ENCODE results near the gene EXD3. TPM values are rescaled to one million over a fixed set of nuclear protein-coding genes. Genes with fewer than 3 reads are reported as not detected.

Gene EXD3
- total RNA-seq, 1 donor: 28.3 TPM

- no peak for DNase-seq (ENCODE audit: low read depth in 2 of 3, low spot score in 2 of 3)
Measured at GRCh38 chr9:137368431-137369035, 54.4 kb downstream of the EXD3 start.

GRCh38 chr9:137367506-137368430, 55.2 kb downstream of the EXD3 start:
- no peak for DNase-seq (ENCODE audit: low read depth in 2 of 3, low spot score in 2 of 3)

DNA sequence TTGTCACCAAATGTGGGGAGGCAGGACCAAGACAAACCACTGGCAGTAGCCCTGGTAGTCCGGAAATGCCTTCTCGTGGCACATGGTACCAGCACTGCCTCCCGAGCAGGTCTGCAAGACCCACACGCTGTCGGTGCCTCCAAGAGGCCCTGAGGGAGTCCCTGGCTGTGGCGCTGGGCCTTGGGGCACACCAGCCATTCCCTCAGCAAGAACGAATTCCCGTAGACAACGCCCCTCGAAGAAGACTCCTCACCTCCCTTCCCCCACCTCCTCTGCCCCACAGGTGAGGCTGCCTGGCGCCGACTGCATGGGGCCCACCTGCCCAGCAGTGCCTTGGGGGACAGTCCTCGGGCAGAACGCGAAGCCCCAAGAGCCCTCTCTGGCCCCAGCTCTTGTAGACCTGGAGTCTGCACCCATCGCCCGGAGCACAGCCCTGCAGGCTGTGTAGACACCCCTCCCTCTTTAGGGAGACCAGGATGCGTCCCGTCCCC, 56.0 kb downstream of the EXD3 start:
- no peak for DNase-seq (ENCODE audit: low read depth in 2 of 3, low spot score in 2 of 3)

GRCh38 chr9:137366445-137366810, 56.5 kb downstream of the EXD3 start:
- DNase-seq (ENCODE audit: low read depth in 2 of 3, low spot score in 2 of 3): no peak

DNA sequence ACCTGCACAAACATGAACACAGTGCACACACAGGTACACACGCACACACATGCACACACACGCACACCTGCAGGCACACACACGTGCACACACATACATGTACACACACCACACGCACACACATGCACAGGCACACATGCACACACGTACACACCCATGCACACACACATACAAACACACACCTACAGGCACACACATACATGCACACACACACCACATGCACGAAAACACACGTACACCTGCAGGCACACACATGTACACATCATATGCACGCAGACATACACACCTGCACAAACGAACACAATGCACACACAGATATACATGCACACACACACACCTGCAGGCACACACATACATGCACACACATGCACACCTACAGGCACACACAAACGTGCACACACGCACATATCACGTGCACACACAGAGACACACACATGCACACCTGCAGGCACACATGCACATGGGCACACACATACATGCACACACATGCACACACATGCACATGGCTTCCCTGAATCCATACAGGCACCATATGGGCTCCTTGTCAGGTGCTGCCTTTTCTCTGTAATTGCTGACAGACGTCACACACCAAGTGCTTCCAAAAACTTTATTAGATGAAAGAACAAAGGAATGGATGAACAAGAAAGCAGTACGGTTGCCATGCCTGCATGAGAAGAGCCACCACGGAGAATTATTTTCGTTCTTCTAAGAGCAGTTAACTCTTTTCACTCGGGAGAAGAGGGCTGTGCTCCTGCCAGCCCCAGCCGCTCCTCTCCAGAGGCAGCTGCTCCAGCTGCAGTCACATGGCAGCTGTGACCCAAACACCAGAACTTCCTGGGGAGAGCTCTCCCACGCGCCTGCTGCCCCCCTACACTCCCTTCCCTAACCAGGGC, 57.2 kb downstream of the EXD3 start:
- DNase-seq (ENCODE audit: low read depth in 2 of 3, low spot score in 2 of 3): no peak

GRCh38 chr9:137365056-137365455, 57.9 kb downstream of the EXD3 start:
- DNase-seq (ENCODE audit: low read depth in 2 of 3, low spot score in 2 of 3): no peak

DNA sequence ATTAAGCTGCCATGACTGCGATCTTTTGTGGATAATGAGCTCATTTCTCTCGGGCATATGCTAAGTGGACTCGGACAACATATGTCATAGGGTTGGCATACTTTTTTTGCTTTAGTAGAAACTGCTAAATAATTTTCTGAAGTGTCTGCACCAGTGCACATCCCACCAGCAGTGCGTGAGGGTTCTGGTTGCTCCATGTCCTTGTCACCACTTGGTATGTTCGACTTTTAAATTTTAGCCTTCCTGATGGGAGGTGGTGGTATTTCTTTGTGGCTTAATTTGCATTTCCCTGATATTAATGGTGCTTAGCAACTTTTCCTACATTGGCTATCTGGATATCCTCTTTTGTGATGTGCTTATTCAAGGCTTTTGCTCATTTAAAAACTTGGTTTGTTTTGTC, 63.1 kb downstream of the EXD3 start:
- DNase-seq (ENCODE audit: low read depth in 2 of 3, low spot score in 2 of 3): no peak

GRCh38 chr9:137358126-137358525, 64.8 kb downstream of the EXD3 start:
- no peak for DNase-seq (ENCODE audit: low read depth in 2 of 3, low spot score in 2 of 3)

GRCh38 chr9:137357166-137357565, 65.8 kb downstream of the EXD3 start:
- DNase-seq (ENCODE audit: low read depth in 2 of 3, low spot score in 2 of 3): no peak

- no peak for DNase-seq (ENCODE audit: low read depth in 2 of 3, low spot score in 2 of 3)
Measured at GRCh38 chr9:137355761-137356365, 67.1 kb downstream of the EXD3 start.

GRCh38 chr9:137354845-137355760, 67.9 kb downstream of the EXD3 start:
- peak in 2 of 3 donors; percentile 33 to 35 for DNase-seq (ENCODE audit: low read depth in 2 of 3, low spot score in 2 of 3)

DNA sequence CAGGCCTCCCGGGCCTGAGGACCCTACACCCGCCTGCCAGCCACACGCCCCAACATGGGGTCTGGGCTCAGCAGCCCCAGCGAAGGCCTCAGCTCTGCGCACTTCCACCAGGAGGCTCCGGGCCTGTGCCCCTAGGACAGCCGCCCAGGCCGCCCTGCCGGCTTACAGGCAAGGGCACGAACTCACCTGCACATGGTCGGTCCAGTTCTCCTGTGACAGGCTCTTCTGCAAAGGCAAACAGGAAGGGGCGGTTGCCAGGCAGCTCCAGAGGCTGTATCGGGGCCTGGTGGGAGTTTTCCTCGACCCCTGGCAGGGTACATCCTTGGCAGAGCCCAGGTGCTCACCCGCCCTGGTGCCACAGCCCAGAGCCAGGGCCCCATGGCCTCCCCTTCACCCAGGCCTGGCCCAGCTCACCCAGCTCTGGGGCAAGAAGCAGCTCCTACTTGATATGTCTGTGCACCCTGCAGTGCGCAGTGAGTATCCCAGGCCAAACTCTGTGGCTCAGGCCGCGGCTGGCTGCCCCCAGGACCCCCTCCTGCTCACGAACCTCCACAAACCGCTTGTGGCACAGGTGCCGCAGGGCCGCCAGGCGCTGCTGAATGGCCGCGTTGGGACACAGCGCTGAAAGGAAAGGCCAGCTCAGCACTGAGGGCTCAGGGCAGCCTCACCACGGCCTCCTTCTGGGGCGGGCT, 68.7 kb downstream of the EXD3 start:
- DNase-seq (ENCODE audit: low read depth in 2 of 3, low spot score in 2 of 3): no peak

GRCh38 chr9:137353223-137354152, 69.5 kb downstream of the EXD3 start:
- DNase-seq (ENCODE audit: low read depth in 2 of 3, low spot score in 2 of 3): no peak

GRCh38 chr9:137352511-137353222, 70.3 kb downstream of the EXD3 start:
- DNase-seq (ENCODE audit: low read depth in 2 of 3, low spot score in 2 of 3): no peak

GRCh38 chr9:137351781-137352501, 71.0 kb downstream of the EXD3 start:
- DNase-seq (ENCODE audit: low read depth in 2 of 3, low spot score in 2 of 3): no peak
